ENCODE measurements around the gene PPP1R9B.
A peak's percentile ranks its signal among the peaks of the same experiment; 100 is the strongest.

GRCh38 chr17:50133028-50133768 lies 17.3 kb downstream of the PPP1R9B start:
- TF ChIP-seq CTCF (IDR thresholded peaks at IDR 0.05) (no peak), POLR2A (IDR thresholded peaks at IDR 0.05) (no peak), POLR2AphosphoS5 (IDR thresholded peaks at IDR 0.05) (peak; percentile 64), EP300 (IDR thresholded peaks at IDR 0.05) (no peak)
